ENCODE results near the gene KLHL29.

The KLHL29 gene

DNA sequence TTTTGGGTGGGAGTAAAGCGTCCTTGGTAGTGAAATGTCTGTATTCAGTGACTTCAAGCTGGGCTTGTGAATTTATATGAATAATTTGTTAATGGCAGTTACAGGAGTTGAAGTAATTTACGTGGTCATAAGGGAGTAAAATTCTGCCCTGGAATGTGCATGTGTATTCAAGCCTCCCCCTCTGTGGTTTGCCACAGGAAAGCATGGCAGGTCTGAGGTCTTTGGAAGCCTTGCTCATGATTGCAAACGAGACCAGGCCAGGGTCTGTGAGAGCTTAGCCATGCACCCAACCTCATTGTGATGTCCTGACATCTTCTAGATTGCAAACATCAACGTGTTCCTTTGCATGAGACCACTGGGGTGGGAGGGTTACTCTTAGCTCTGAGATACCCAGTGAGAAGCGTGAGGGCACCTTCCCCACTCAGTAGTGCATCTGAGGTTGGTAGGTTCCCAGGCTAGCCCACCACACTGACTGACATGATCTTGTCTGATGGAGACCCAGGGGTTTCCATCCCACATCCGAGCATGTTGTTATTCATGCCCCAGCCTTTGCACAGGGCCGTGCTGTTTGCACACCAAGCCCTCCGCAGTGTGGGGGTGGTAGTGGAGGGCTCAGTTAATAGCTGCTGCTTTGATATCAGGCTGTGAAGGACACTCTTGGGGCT lies 216.5 kb downstream of the KLHL29 start:
- no peak for DNase-seq (ENCODE audit: low spot score)
- TF ChIP-seq, protein P1, sequence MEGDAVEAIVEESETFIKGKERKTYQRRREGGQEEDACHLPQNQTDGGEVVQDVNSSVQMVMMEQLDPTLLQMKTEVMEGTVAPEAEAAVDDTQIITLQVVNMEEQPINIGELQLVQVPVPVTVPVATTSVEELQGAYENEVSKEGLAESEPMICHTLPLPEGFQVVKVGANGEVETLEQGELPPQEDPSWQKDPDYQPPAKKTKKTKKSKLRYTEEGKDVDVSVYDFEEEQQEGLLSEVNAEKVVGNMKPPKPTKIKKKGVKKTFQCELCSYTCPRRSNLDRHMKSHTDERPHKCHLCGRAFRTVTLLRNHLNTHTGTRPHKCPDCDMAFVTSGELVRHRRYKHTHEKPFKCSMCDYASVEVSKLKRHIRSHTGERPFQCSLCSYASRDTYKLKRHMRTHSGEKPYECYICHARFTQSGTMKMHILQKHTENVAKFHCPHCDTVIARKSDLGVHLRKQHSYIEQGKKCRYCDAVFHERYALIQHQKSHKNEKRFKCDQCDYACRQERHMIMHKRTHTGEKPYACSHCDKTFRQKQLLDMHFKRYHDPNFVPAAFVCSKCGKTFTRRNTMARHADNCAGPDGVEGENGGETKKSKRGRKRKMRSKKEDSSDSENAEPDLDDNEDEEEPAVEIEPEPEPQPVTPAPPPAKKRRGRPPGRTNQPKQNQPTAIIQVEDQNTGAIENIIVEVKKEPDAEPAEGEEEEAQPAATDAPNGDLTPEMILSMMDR (conservative IDR thresholded peaks at IDR 0.05; ENCODE audit: low read depth): no peak
- peak overlapping the region; percentile 68 for H3K27ac ChIP-seq
- POLR2A ChIA-PET (ENCODE audit: low non-redundant PET): no interaction called here
- CTCF ChIA-PET: interaction anchor here (0.7 kb wide), 1 partner anchor 44 kb away, joined by 4 read pairs; no protein-coding TSS in a partner anchor

DNA sequence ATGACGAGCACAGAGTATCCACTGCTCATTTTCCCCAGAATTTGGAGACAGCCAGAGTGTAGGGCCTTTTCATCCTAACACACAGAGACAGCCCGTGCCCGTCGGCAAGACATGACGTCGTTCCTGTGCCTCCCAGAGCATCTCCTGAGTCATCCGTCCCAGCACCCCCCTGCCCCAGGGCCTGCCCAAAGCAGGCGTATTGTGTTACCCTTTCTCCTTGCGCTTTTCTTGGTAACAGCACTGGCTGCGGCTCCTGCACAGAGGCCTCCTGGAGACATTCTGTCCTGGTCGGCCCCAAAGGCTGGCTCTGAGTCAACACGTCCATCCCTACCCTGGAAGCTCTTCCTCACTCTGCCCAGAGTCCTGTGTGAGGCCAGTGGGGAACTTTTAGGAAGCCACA lies 217.1 kb downstream of the KLHL29 start:
- TF ChIP-seq, protein P1 (conservative IDR thresholded peaks at IDR 0.05; ENCODE audit: low read depth): no peak
- H3K27ac ChIP-seq: peak overlapping the region; percentile 68
- DNase-seq (ENCODE audit: low spot score): peak; percentile 83
- ChIA-PET POLR2A (ENCODE audit: low non-redundant PET) (interaction anchor here (0.6 kb wide), 1 partner anchor 23 kb away, joined by 3 read pairs; no protein-coding TSS in a partner anchor), CTCF (interaction anchor here (0.6 kb wide), 1 partner anchor 122 kb away, joined by 3 read pairs; no protein-coding TSS in a partner anchor)

GRCh38 chr2:23603156-23603555 lies 218.2 kb downstream of the KLHL29 start:
- CTCF ChIA-PET: no interaction called here
- POLR2A ChIA-PET (ENCODE audit: low non-redundant PET): no interaction called here
- DNase-seq (ENCODE audit: low spot score): no peak
- TF ChIP-seq, protein P1 (conservative IDR thresholded peaks at IDR 0.05; ENCODE audit: low read depth): no peak
- H3K27ac ChIP-seq: peak overlapping the region; percentile 68

- H3K27ac ChIP-seq: peak overlapping the region; percentile 68
- TF ChIP-seq, protein P1 (conservative IDR thresholded peaks at IDR 0.05; ENCODE audit: low read depth): no peak
- ChIA-PET POLR2A (ENCODE audit: low non-redundant PET) (no interaction called here), CTCF (no interaction called here)
- DNase-seq (ENCODE audit: low spot score): no peak
Observed at GRCh38 chr2:23603581-23603980, 218.6 kb downstream of the KLHL29 start.

DNA sequence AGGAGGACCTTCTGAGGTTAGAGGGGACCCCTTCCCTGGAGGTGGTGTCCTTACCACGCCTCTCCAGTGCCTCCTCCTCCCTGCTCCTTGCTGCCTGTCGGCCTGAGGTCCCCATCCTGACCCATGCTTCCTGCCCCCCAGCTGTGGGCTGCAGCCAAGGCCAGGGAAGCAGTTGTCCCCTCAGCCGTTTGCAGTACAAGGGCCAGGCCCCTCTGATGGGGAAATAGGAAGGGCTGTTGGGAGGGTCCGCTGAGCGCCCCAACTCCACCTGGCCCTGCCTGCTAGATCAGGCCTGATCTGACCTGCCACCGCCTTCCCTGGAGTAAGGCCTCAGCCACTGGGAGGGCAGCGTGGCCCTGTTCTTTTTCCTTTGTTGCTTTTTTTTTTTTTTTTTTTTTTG lies 219.8 kb downstream of the KLHL29 start:
- POLR2A ChIA-PET (ENCODE audit: low non-redundant PET): no interaction called here
- CTCF ChIA-PET: no interaction called here

DNA sequence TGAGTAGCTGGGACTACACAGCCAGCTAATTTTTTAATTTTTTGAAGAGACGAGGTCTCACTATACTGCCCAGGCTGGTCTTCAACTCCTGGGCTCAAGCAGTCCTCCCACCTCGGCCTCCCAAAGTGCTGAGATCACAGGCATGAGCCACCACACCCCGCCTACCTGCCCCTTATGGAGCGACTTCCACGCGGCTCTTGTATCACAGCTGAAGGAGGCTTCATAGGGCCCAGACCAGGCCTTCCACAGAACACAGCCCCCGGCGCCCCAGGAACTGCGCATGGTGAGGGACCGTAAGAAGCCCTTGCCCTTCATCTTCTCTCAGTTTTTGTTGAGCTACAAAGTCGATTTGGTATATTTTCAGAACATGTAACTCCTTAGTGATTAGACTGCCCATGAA lies 220.3 kb downstream of the KLHL29 start:
- CTCF ChIA-PET: interaction anchor here (0.7 kb wide), 1 partner anchor 151 kb away, joined by 5 read pairs; no protein-coding TSS in a partner anchor

More for the DNA sequence above, 219.8 kb downstream of the KLHL29 start:
- TF ChIP-seq, protein P1 (conservative IDR thresholded peaks at IDR 0.05; ENCODE audit: low read depth): no peak
- no peak for DNase-seq (ENCODE audit: low spot score)
- H3K27ac ChIP-seq: no peak overlapping the region

More for the DNA sequence above, 220.3 kb downstream of the KLHL29 start:
- POLR2A ChIA-PET (ENCODE audit: low non-redundant PET): no interaction called here
- TF ChIP-seq, protein P1 (conservative IDR thresholded peaks at IDR 0.05; ENCODE audit: low read depth): no peak
- DNase-seq (ENCODE audit: low spot score): no peak
- H3K27ac ChIP-seq: no peak overlapping the region

Measured in RWPE1 (cell line).